ENCODE measurements around the gene CTIF. TPM values are rescaled to one million over a fixed set of nuclear protein-coding genes. Genes with fewer than 3 reads are reported as not detected.

The CTIF gene
- total and polyA plus RNA-seq, 7 experiments from 2014 or later, result 1.3 to 11.2 (median 2.5) TPM; not detected in 2

DNA sequence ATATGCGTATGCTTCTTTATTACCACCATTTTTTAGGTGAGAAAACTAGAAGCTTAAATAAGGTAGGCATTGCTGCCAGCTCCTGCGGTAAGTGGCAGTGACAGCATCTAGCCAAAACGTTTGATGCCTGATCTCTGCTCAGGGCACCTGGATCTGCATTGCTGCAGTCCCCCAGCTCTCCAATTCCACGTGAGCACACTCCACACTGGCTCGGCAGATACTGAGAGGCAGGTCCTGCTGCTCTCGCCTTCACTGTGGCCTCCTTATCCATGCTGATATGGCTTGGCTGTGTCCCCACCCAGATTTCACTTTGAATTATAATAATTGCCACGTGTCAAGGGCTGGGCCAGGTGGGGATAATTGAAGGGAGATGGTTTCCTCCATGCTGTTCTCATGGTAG is 160.9 kb downstream of the CTIF start:
- Histone ChIP-seq H3K27ac (ENCODE audit: low read depth, low read length) (no peak overlapping the region), H3K9me3 (ENCODE audit: control insufficient read depth in 2 of 3, low read length in 3 of 3) (no peaks in the 10 kb centered on the region), H3K4me3 (ENCODE audit: low read length) (no peak overlapping the region), H3K36me3 (ENCODE audit: control insufficient read depth in 2 of 3, insufficient read depth in 3 of 3, low read length in 3 of 3) (no peaks in the 10 kb centered on the region), H3K4me1 (ENCODE audit: control insufficient read depth in 2 of 2, insufficient read depth in 2 of 2, low read length in 2 of 2) (no peaks in the 10 kb centered on the region), H3K27me3 (ENCODE audit: control insufficient read depth in 2 of 2, insufficient read depth in 2 of 2, low read length in 2 of 2) (no peaks in the 10 kb centered on the region)
- Mint-ChIP-seq H3K36me3 (no peaks in the 10 kb centered on the region), H3K27ac (no peak overlapping the region), H3K4me3 (no peak overlapping the region), H3K27me3 (peaks cover 0 to 2% (median 0%) of the 10 kb centered on the region in 5 donors), H3K9me3 (no peaks in the 10 kb centered on the region), H3K4me1 (peaks cover 0 to 39% (median 4%) of the 10 kb centered on the region in 7 donors)
- CTCF ChIA-PET, result no interaction called here
- POLR2A ChIA-PET, result no interaction called here
- ATAC-seq (no peak), DNase-seq (no peak)
- intact Hi-C loops (cut with micrococcal nuclease), result no loop called here

DNA sequence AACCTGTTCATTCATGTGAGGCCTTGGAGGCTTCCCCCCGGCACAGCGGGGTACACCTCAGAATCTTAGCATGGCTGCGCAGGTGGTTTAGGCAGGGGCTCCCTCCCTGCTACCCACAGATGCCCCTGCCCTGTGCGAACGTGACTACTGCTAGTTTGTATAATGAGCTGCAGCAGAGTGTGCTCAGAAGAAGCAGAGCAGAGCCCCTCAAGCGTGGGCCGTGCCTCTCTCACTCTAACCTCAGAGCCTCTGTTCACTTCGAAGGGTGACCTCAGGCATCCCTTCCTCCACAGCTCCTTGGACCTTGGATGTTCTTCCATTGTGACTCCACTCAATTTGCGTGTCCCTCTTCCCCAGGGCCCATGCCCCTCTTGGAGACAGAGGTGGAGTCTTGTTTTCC is 161.6 kb downstream of the CTIF start:
- ChIA-PET CTCF (no interaction called here), POLR2A (no interaction called here)
- ATAC-seq (no peak), DNase-seq (no peak)
- peaks cover 0 to 2% (median 0%) of the 10 kb centered on the region in 5 donors for H3K27me3 Mint-ChIP-seq
- H3K4me3 Mint-ChIP-seq, result no peak overlapping the region
- Histone ChIP-seq H3K36me3 (ENCODE audit: control insufficient read depth in 2 of 3, insufficient read depth in 3 of 3, low read length in 3 of 3) (no peaks in the 10 kb centered on the region), H3K9me3 (ENCODE audit: control insufficient read depth in 2 of 3, low read length in 3 of 3) (no peaks in the 10 kb centered on the region), H3K27ac (ENCODE audit: low read depth, low read length) (no peak overlapping the region), H3K4me1 (ENCODE audit: control insufficient read depth in 2 of 2, insufficient read depth in 2 of 2, low read length in 2 of 2) (no peaks in the 10 kb centered on the region), H3K4me3 (ENCODE audit: low read length) (no peak overlapping the region), H3K27me3 (ENCODE audit: control insufficient read depth in 2 of 2, insufficient read depth in 2 of 2, low read length in 2 of 2) (no peaks in the 10 kb centered on the region)
- peaks cover 0 to 39% (median 4%) of the 10 kb centered on the region in 7 donors for H3K4me1 Mint-ChIP-seq
- H3K9me3 Mint-ChIP-seq, result no peaks in the 10 kb centered on the region
- no peak overlapping the region for H3K27ac Mint-ChIP-seq
- H3K36me3 Mint-ChIP-seq, result no peaks in the 10 kb centered on the region
- intact Hi-C loops (cut with micrococcal nuclease), result no loop called here

DNA sequence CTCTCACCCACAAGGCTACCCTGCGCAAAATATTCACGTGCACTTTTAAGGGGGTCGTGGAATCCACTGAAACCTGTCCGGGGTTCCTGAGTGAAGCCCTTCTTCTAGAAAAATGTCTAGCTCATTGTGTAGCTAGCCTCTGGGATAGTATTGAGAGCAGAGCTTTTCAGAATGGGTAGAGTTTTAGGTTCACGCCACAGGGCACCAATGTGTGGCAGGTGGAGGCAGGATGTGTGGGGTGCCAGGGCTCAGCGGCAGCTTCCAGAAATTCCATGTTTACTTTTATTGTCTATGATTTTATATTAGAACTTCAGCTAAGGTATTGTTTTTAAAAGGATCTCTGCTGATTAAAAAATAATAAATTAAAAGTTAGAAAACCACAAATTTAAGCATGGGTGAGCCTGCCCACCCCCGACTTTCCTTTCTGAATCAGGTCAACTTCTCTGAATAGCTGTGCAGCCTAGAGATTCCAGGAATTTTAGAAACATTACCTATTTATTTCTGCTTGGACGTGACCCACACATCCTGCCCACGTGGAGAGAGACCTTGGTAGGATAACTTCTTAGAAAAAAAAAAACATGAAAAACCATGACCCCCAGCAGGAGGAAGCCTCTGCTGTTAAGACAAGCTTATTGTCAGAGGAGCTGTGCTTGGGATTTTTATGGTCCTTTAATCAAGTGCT is 163.7 kb downstream of the CTIF start:
- intact Hi-C loops (cut with micrococcal nuclease), result no loop called here
- Mint-ChIP-seq H3K9me3 (no peaks in the 10 kb centered on the region), H3K36me3 (no peaks in the 10 kb centered on the region), H3K4me3 (no peak overlapping the region), H3K27ac (peak overlapping the region in 1 of 9 donors; percentile 29), H3K27me3 (no peaks in the 10 kb centered on the region), H3K4me1 (peaks cover 0 to 43% (median 4%) of the 10 kb centered on the region in 7 donors)
- ChIA-PET POLR2A (no interaction called here), CTCF (no interaction called here)
- Histone ChIP-seq H3K27me3 (ENCODE audit: control insufficient read depth in 2 of 2, insufficient read depth in 2 of 2, low read length in 2 of 2) (no peaks in the 10 kb centered on the region), H3K9me3 (ENCODE audit: control insufficient read depth in 2 of 3, low read length in 3 of 3) (no peaks in the 10 kb centered on the region), H3K36me3 (ENCODE audit: control insufficient read depth in 2 of 3, insufficient read depth in 3 of 3, low read length in 3 of 3) (no peaks in the 10 kb centered on the region), H3K4me3 (ENCODE audit: low read length) (no peak overlapping the region), H3K4me1 (ENCODE audit: control insufficient read depth in 2 of 2, insufficient read depth in 2 of 2, low read length in 2 of 2) (no peaks in the 10 kb centered on the region), H3K27ac (ENCODE audit: low read depth, low read length) (no peak overlapping the region)
- no peak for ATAC-seq
- no peak for DNase-seq

DNA sequence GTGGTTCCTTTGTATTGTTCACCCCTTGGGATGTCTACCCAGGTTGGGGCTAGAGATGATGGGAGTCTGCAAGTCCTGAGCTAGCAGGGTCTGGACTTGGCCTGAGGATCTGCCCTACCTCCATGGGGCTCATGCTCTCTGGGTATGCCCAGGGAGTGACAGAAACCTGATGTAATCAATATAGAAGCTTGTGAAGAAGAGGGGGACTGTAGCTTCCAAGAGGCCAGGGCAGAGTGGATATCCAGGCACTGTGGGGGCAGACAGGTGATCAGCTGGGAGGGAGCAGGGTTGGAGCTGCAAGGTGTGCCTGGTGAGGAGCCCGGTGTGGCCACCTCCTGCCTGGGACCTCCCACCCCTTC is 164.2 kb downstream of the CTIF start:
- no peaks in the 10 kb centered on the region for H3K27me3 Mint-ChIP-seq
- intact Hi-C loops (cut with micrococcal nuclease), result no loop called here
- Histone ChIP-seq H3K4me1 (ENCODE audit: control insufficient read depth in 2 of 2, insufficient read depth in 2 of 2, low read length in 2 of 2) (no peaks in the 10 kb centered on the region), H3K27ac (ENCODE audit: low read depth, low read length) (no peak overlapping the region), H3K36me3 (ENCODE audit: control insufficient read depth in 2 of 3, insufficient read depth in 3 of 3, low read length in 3 of 3) (no peaks in the 10 kb centered on the region), H3K9me3 (ENCODE audit: control insufficient read depth in 2 of 3, low read length in 3 of 3) (no peaks in the 10 kb centered on the region), H3K27me3 (ENCODE audit: control insufficient read depth in 2 of 2, insufficient read depth in 2 of 2, low read length in 2 of 2) (no peaks in the 10 kb centered on the region), H3K4me3 (ENCODE audit: low read length) (no peak overlapping the region)
- ATAC-seq (no peak), DNase-seq (no peak)
- CTCF ChIA-PET, result no interaction called here
- peak overlapping the region in 1 of 10 donors; percentile 39 for H3K4me3 Mint-ChIP-seq
- H3K4me1 Mint-ChIP-seq, result peaks cover 0 to 43% (median 4%) of the 10 kb centered on the region in 7 donors
- no peaks in the 10 kb centered on the region for H3K9me3 Mint-ChIP-seq
- H3K27ac Mint-ChIP-seq, result peak overlapping the region in 1 of 9 donors; percentile 29
- H3K36me3 Mint-ChIP-seq, result no peaks in the 10 kb centered on the region
- POLR2A ChIA-PET, result no interaction called here

DNA sequence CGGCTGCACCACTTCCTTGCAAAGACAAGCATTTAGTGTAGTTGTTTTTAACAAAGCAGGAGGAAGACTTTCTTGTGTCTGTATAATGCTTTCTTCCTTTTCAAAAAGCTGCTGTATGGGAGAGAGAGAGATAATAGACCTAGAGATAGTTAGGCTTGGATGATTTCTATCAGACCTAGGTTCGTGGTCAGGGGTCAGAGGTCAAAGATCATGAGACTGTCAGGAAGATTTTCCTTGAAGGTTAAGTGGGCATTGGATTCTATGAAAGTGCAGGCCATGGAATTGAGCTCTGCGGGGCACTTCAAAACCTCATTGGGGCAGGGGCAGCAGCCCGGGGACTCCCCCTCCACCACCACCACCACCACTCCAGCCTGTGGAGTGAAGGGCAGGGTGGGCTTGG is 164.6 kb downstream of the CTIF start:
- Histone ChIP-seq H3K4me1 (ENCODE audit: control insufficient read depth in 2 of 2, insufficient read depth in 2 of 2, low read length in 2 of 2) (no peaks in the 10 kb centered on the region), H3K27me3 (ENCODE audit: control insufficient read depth in 2 of 2, insufficient read depth in 2 of 2, low read length in 2 of 2) (no peaks in the 10 kb centered on the region), H3K9me3 (ENCODE audit: control insufficient read depth in 2 of 3, low read length in 3 of 3) (no peaks in the 10 kb centered on the region), H3K4me3 (ENCODE audit: low read length) (no peak overlapping the region), H3K36me3 (ENCODE audit: control insufficient read depth in 2 of 3, insufficient read depth in 3 of 3, low read length in 3 of 3) (no peaks in the 10 kb centered on the region), H3K27ac (ENCODE audit: low read depth, low read length) (no peak overlapping the region)
- intact Hi-C loops (cut with micrococcal nuclease), result no loop called here
- Mint-ChIP-seq H3K27ac (peak overlapping the region in 1 of 9 donors; percentile 29), H3K9me3 (no peaks in the 10 kb centered on the region), H3K27me3 (no peaks in the 10 kb centered on the region), H3K36me3 (no peaks in the 10 kb centered on the region), H3K4me3 (peak overlapping the region in 1 of 10 donors; percentile 39), H3K4me1 (peaks cover 0 to 43% (median 4%) of the 10 kb centered on the region in 7 donors)
- DNase-seq (no peak), ATAC-seq (no peak)
- ChIA-PET CTCF (no interaction called here), POLR2A (no interaction called here)

DNA sequence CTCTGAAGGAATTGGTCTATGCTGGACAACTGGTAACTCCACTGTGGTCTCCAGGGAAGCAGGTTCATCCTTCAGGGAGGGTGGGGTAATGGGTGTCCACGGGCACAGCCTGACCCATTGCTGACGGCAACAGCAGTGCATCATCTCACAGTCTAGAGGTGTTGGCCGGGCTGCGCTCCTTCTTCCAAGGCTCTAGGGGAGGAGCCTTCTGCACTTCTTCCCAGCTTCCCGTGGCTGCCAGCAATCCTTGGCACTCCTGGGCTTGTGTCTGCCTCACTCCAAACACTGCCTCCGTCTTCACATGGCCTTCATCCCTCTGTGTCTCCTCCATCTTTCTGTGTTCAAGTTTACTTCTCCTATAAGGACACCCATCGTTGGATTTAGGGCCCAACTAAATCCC is 166.2 kb downstream of the CTIF start:
- CTCF ChIA-PET, result no interaction called here
- Mint-ChIP-seq H3K27me3 (no peaks in the 10 kb centered on the region), H3K4me1 (peaks cover 0 to 34% (median 0%) of the 10 kb centered on the region in 7 donors), H3K9me3 (no peaks in the 10 kb centered on the region), H3K36me3 (no peaks in the 10 kb centered on the region), H3K4me3 (no peak overlapping the region), H3K27ac (no peak overlapping the region)
- ATAC-seq (no peak), DNase-seq (no peak)
- no peak overlapping the region for H3K4me3 ChIP-seq (ENCODE audit: low read length)
- POLR2A ChIA-PET, result no interaction called here
- intact Hi-C loops (cut with micrococcal nuclease), result no loop called here
- no peaks in the 10 kb centered on the region for H3K4me1 ChIP-seq (ENCODE audit: control insufficient read depth in 2 of 2, insufficient read depth in 2 of 2, low read length in 2 of 2)
- no peak overlapping the region for H3K27ac ChIP-seq (ENCODE audit: low read depth, low read length)
- no peaks in the 10 kb centered on the region for H3K27me3 ChIP-seq (ENCODE audit: control insufficient read depth in 2 of 2, insufficient read depth in 2 of 2, low read length in 2 of 2)
- no peaks in the 10 kb centered on the region for H3K36me3 ChIP-seq (ENCODE audit: control insufficient read depth in 2 of 3, insufficient read depth in 3 of 3, low read length in 3 of 3)
- no peaks in the 10 kb centered on the region for H3K9me3 ChIP-seq (ENCODE audit: control insufficient read depth in 2 of 3, low read length in 3 of 3)

DNA sequence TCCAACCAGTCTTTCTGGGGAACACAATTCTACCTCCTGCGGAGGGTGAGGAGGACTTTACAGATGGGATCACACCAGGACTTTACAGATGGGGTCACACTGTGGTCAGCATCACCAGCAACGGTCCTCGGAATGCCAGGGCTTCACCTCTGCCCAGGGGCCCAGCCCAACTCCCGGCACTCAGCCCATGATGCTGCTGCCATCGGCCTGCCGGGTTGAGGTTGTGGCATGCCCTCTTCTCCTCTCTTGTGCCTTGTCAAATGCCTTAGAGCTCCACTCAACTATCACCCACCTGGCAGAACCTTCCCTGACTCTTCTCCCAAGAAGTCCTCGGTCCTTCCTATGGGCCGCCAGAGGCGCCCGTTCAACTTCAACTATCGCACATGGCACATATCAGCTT is 166.7 kb downstream of the CTIF start:
- Mint-ChIP-seq H3K9me3 (no peaks in the 10 kb centered on the region), H3K36me3 (no peaks in the 10 kb centered on the region), H3K27me3 (peaks cover 0 to 5% (median 0%) of the 10 kb centered on the region in 5 donors), H3K4me1 (peaks cover 0 to 30% (median 0%) of the 10 kb centered on the region in 7 donors), H3K4me3 (no peak overlapping the region), H3K27ac (no peak overlapping the region)
- Histone ChIP-seq H3K4me3 (ENCODE audit: low read length) (no peak overlapping the region), H3K9me3 (ENCODE audit: control insufficient read depth in 2 of 3, low read length in 3 of 3) (no peaks in the 10 kb centered on the region), H3K36me3 (ENCODE audit: control insufficient read depth in 2 of 3, insufficient read depth in 3 of 3, low read length in 3 of 3) (no peaks in the 10 kb centered on the region), H3K27ac (ENCODE audit: low read depth, low read length) (no peak overlapping the region), H3K27me3 (ENCODE audit: control insufficient read depth in 2 of 2, insufficient read depth in 2 of 2, low read length in 2 of 2) (no peaks in the 10 kb centered on the region), H3K4me1 (ENCODE audit: control insufficient read depth in 2 of 2, insufficient read depth in 2 of 2, low read length in 2 of 2) (no peaks in the 10 kb centered on the region)
- ATAC-seq (no peak), DNase-seq (no peak)
- intact Hi-C loops (cut with micrococcal nuclease), result no loop called here
- CTCF ChIA-PET, result no interaction called here
- POLR2A ChIA-PET, result no interaction called here

Measured in naive thymus-derived CD4-positive, alpha-beta T cell (primary cell).